ENCODE measurements around the gene WNK2. TPM values are rescaled to one million over a fixed set of nuclear protein-coding genes. Genes with fewer than 3 reads are reported as not detected.

WNK2 gene
- total RNA-seq, 1 donor from 2014 or later, result 336 TPM

GRCh38 chr9:93254806-93255493 is 71.0 kb downstream of the WNK2 start:
- Mint-ChIP-seq H3K9me3 (ENCODE audit: unreplicated experiment) (peaks cover 21% of the 10 kb centered on the region), H3K4me3 (ENCODE audit: unreplicated experiment) (no peak overlapping the region), H3K27ac (ENCODE audit: unreplicated experiment) (no peak overlapping the region), H3K4me1 (ENCODE audit: low read depth, unreplicated experiment) (peaks cover 10% of the 10 kb centered on the region), H3K36me3 (ENCODE audit: unreplicated experiment) (no peaks in the 10 kb centered on the region), H3K27me3 (ENCODE audit: unreplicated experiment) (peaks cover 8% of the 10 kb centered on the region)
- TF ChIP-seq CTCF (IDR thresholded peaks at IDR 0.05; ENCODE audit: partially characterized antibody, unreplicated experiment), result no peak
- DNase-seq, result peak; percentile 13

GRCh38 chr9:93255494-93255867 is 71.5 kb downstream of the WNK2 start:
- peaks cover 15% of the 10 kb centered on the region for H3K9me3 Mint-ChIP-seq (ENCODE audit: unreplicated experiment)
- H3K4me3 Mint-ChIP-seq (ENCODE audit: unreplicated experiment), result no peak overlapping the region
- H3K4me1 Mint-ChIP-seq (ENCODE audit: low read depth, unreplicated experiment), result peaks cover 8% of the 10 kb centered on the region
- H3K36me3 Mint-ChIP-seq (ENCODE audit: unreplicated experiment), result no peaks in the 10 kb centered on the region
- H3K27me3 Mint-ChIP-seq (ENCODE audit: unreplicated experiment), result peaks cover 8% of the 10 kb centered on the region
- TF ChIP-seq CTCF (IDR thresholded peaks at IDR 0.05; ENCODE audit: partially characterized antibody, unreplicated experiment), result no peak
- DNase-seq, result peak; percentile 9
- H3K27ac Mint-ChIP-seq (ENCODE audit: unreplicated experiment), result no peak overlapping the region

GRCh38 chr9:93255994-93256877 is 72.3 kb downstream of the WNK2 start:
- Mint-ChIP-seq H3K4me3 (ENCODE audit: unreplicated experiment) (no peak overlapping the region), H3K36me3 (ENCODE audit: unreplicated experiment) (no peaks in the 10 kb centered on the region), H3K27ac (ENCODE audit: unreplicated experiment) (peak overlapping the region; percentile 56), H3K27me3 (ENCODE audit: unreplicated experiment) (peaks cover 8% of the 10 kb centered on the region), H3K4me1 (ENCODE audit: low read depth, unreplicated experiment) (peaks cover 15% of the 10 kb centered on the region), H3K9me3 (ENCODE audit: unreplicated experiment) (peaks cover 15% of the 10 kb centered on the region)
- TF ChIP-seq CTCF (IDR thresholded peaks at IDR 0.05; ENCODE audit: partially characterized antibody, unreplicated experiment), result no peak
- peak; percentile 15 for DNase-seq

GRCh38 chr9:93256878-93257807 is 73.2 kb downstream of the WNK2 start:
- Mint-ChIP-seq H3K4me3 (ENCODE audit: unreplicated experiment) (no peak overlapping the region), H3K27ac (ENCODE audit: unreplicated experiment) (peak overlapping the region; percentile 56), H3K9me3 (ENCODE audit: unreplicated experiment) (peaks cover 15% of the 10 kb centered on the region), H3K4me1 (ENCODE audit: low read depth, unreplicated experiment) (peaks cover 19% of the 10 kb centered on the region), H3K27me3 (ENCODE audit: unreplicated experiment) (peaks cover 8% of the 10 kb centered on the region), H3K36me3 (ENCODE audit: unreplicated experiment) (no peaks in the 10 kb centered on the region)
- TF ChIP-seq CTCF (IDR thresholded peaks at IDR 0.05; ENCODE audit: partially characterized antibody, unreplicated experiment), result no peak
- peak; percentile 18 for DNase-seq
